Left lung (tissue), 10 donors: ENCODE data around the gene ST7. TPM values are rescaled to one million over a fixed set of nuclear protein-coding genes. Genes with fewer than 3 reads are reported as not detected.

Experiments used
- ATAC-seq: fragments of 200-7000 bp; cut with Tn5 transposase; one replicate; pipeline ENCODE4 v1.9.1; 2020; ENCODE audit warnings: moderate library complexity
- DNase-seq, 4 donors: peaks; one replicate each; pipeline ENCODE4 v3.0.0-alpha.2; 2013 to 2020
- H3K27ac ChIP-seq, 2 donors: fragments of 200-600 bp; sonication (generic) in 1 of 2; one replicate each; pipeline versions ENCODE4 v1.5.0 to v1.8.0; 2020 to 2021
- H3K27me3 ChIP-seq, 2 donors: fragments of 200-600 bp; sonication (generic) in 1 of 2; one replicate each; pipeline versions ENCODE4 v1.5.0 to v1.8.0; 2020 to 2021
- H3K36me3 ChIP-seq, 2 donors: fragments of 200-600 bp; sonication (generic) in 1 of 2; one replicate each; pipeline versions ENCODE4 v1.5.0 to v1.8.0; 2020 to 2021
- H3K4me1 ChIP-seq, 2 donors: fragments of 200-600 bp; one replicate each; pipeline ENCODE4 v1.8.0; 2021
- H3K4me3 ChIP-seq, 2 donors: fragments of 200-600 bp; sonication (generic) in 1 of 2; one replicate each; pipeline versions ENCODE4 v1.5.0 to v1.8.0; 2020 to 2021; ENCODE audit warnings: mild to moderate bottlenecking in 1 of 2
- H3K9me3 ChIP-seq, 2 donors: fragments of 200-600 bp; sonication (generic) in 1 of 2; one replicate each; pipeline versions ENCODE4 v1.5.0 to v1.8.0; 2020 to 2021
- intact Hi-C, 2 donors: fragments of 100-400 bp; cut with DNase I; formaldehyde crosslinking; loops; one replicate each; pipeline versions ENCODE4 v1.11.2 to v1.14.2; 2022
- polyA plus RNA-seq, 6 donors: library from polyadenylated mRNA; unstranded; fragments of 120-200 nt; gene quantifications; one replicate each; pipeline ENCODE4 v1.2.1, GENCODE V29; 2013; ENCODE audit not compliant: insufficient read length in 6 of 6
- total RNA-seq, 2 donors: library from RNA; stranded (reverse); fragmentation: NEBNext Ultra II Directional; extraction: Animal tissue kit (Norgen Biotek cat#: 25700); gene quantifications; one replicate each; pipeline ENCODE4 v1.2.1, GENCODE V29; 2021
- TF ChIP-seq, protein P1 (sequence below), 2 donors: fragments of 200-600 bp; sonication (generic) in 1 of 2; IDR thresholded peaks; one replicate each; pipeline versions ENCODE4 v1.5.0 to v1.8.0; 2021; ENCODE audit warnings: antibody characterized with exemption in 2 of 2
- donor health status: DM: no; HTN: yes; CAD: no.
- donor health status: DM: no; HTN: no; CAD: no.

ST7 gene
- total and polyA plus RNA-seq, 8 donors, result 36.3 to 60.6 (median 48.4) TPM

DNA sequence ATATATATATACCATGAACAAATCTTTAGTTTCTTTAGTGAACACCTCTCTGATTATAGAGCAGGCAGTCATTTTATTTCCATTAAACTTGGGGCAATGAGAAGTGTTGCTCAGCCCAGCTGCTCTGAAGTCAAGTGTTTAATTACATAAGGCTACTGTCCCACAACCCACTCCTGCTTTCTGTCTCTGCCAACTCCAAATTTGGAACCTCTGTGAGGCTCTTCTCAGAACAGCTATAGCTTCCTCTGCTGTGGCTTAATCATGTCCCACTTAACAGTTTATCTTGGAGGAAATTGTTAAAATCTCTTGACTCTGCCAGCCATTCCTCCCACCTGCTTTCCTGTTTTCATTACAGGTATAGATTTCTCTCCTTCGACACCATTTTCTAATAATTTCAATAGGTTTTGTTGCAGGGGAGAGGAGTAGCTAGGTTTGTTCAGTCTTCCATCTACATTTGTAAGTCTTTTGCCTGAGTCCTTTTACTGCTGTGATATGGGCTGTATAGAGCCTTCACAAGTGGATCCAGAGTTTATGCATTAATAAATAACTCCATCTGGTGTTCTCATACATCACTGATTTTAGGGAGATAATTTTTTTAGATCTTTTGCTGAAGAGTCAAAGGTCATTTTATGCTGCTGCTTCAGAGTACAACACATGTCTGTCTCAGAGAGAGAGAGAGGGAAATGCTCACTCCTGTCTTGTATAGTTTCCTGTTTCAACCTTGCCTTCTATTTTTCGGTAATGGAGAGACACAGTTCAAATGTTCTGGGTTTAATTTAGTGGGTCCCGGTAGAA, 199.1 kb downstream of the ST7 start:
- H3K4me1 ChIP-seq, result peaks cover 2% of the 10 kb centered on the region in 2 donors
- H3K27ac ChIP-seq, result no peak overlapping the region
- no peaks in the 10 kb centered on the region for H3K27me3 ChIP-seq
- intact Hi-C loops, result no loop called here
- H3K9me3 ChIP-seq, result no peaks in the 10 kb centered on the region
- peaks cover 0 to 5% of the 10 kb centered on the region in 2 donors for H3K36me3 ChIP-seq
- TF ChIP-seq, protein P1, sequence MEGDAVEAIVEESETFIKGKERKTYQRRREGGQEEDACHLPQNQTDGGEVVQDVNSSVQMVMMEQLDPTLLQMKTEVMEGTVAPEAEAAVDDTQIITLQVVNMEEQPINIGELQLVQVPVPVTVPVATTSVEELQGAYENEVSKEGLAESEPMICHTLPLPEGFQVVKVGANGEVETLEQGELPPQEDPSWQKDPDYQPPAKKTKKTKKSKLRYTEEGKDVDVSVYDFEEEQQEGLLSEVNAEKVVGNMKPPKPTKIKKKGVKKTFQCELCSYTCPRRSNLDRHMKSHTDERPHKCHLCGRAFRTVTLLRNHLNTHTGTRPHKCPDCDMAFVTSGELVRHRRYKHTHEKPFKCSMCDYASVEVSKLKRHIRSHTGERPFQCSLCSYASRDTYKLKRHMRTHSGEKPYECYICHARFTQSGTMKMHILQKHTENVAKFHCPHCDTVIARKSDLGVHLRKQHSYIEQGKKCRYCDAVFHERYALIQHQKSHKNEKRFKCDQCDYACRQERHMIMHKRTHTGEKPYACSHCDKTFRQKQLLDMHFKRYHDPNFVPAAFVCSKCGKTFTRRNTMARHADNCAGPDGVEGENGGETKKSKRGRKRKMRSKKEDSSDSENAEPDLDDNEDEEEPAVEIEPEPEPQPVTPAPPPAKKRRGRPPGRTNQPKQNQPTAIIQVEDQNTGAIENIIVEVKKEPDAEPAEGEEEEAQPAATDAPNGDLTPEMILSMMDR (IDR thresholded peaks at IDR 0.05), result no peak
- DNase-seq (no peak), ATAC-seq (no peak)
- H3K4me3 ChIP-seq, result no peak overlapping the region

GRCh38 chr7:117153016-117153545, 199.8 kb downstream of the ST7 start:
- H3K4me3 ChIP-seq, result no peak overlapping the region
- no peak for DNase-seq
- TF ChIP-seq, protein P1 (IDR thresholded peaks at IDR 0.05), result no peak
- H3K4me1 ChIP-seq, result peaks cover 4 to 5% of the 10 kb centered on the region in 2 donors
- no peak overlapping the region for H3K27ac ChIP-seq
- H3K36me3 ChIP-seq, result peaks cover 0 to 5% of the 10 kb centered on the region in 2 donors
- no peak for ATAC-seq
- intact Hi-C loops, result no loop called here
- no peaks in the 10 kb centered on the region for H3K9me3 ChIP-seq
- H3K27me3 ChIP-seq, result no peaks in the 10 kb centered on the region

GRCh38 chr7:117154721-117155120, 201.4 kb downstream of the ST7 start:
- no peaks in the 10 kb centered on the region for H3K9me3 ChIP-seq
- DNase-seq (no peak), ATAC-seq (no peak)
- H3K27me3 ChIP-seq, result no peaks in the 10 kb centered on the region
- H3K4me1 ChIP-seq, result peaks cover 5 to 9% of the 10 kb centered on the region in 2 donors
- H3K27ac ChIP-seq, result no peak overlapping the region
- no peak overlapping the region for H3K4me3 ChIP-seq
- TF ChIP-seq, protein P1 (IDR thresholded peaks at IDR 0.05), result no peak
- intact Hi-C loops, result no loop called here
- H3K36me3 ChIP-seq, result peaks cover 0 to 5% of the 10 kb centered on the region in 2 donors

DNA sequence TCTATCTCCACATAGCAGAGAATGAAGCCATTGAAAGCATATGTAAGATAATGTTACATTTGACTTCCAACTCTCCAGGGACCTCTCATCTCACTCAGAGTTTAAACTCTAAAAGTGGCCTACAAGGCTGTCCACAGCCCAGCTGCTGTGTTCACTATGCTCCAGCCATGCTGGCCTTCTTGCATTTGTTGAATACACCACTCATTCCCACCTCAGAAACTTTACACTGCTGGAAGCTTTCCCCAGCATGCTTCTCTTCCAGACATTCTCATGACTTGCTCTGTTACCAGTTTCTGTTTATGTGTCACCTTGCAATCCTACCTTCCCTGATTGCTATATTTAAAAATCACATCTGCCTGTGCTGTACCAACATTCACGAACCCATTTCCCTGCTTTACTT, 202.4 kb downstream of the ST7 start:
- no peak for DNase-seq
- intact Hi-C loops, result no loop called here
- Histone ChIP-seq H3K4me3 (no peak overlapping the region), H3K27me3 (no peaks in the 10 kb centered on the region), H3K4me1 (peaks cover 5 to 9% of the 10 kb centered on the region in 2 donors), H3K9me3 (no peaks in the 10 kb centered on the region), H3K27ac (no peak overlapping the region), H3K36me3 (peaks cover 0 to 5% of the 10 kb centered on the region in 2 donors)
- no peak for ATAC-seq
- TF ChIP-seq, protein P1 (IDR thresholded peaks at IDR 0.05), result no peak
